ENCODE data around the gene FTSJ1.
A peak's percentile ranks its signal among the peaks of the same experiment; 100 is the strongest.
"Not testable (repeated sequence)": the region's sequence is repeated elsewhere in the genome, so short reads cannot be mapped to it uniquely, and the experiment has no call there.

The FTSJ1 gene

DNA sequence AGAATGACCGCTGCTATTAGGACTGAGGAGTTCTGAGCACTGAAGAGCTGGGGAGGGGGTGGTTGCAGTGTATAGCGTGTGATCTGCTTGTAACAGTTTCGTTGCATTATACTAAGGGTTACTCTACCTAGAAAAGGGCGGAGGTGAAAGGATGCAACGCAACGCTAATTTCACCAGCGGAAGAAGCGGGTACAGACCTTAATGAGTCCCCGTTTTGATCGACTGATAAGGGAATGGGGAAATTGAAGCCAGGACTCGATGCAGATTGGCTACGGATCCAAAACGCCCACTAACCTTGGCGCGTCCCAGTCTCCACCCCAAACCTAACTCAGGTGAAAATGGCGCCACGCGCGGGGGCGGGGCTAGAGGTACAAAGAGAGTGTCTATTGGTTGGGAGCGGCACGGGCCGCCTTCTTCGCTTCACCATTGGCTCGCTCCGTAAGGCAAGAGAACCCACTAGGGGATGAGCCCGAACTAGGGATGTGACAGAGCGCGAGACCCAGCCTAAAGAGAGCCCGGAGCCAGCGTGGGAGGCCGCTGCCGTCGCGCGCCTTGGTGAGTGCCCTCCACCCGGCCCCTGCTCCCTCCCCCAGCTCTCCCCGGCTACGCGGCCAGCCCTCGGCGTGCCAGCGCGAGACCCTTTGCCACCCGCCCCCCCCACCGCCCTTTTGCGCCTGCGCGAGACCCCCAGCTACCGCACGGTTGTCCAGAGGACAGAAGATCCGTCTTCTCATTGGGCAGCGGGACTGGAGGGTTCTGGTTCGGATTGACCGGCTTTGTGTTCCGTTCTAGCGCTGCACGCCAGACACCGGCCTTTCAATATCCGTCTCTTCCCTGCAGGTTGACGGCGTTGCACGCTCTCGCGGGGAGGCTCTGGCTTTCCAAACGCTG, 45.6 kb downstream of the FTSJ1 start, which contains the start of gene EBP:
EBP (plus strand) TSS at position 456 of the 891 bp plus-strand sequence. CDS start 1,964 bp downstream, outside the sequence.
- Histone ChIP-seq H3K36me3 (ENCODE audit: insufficient read depth, insufficient read length, low read length) (peaks cover 26% of the 10 kb centered on the region), H3K27me3 (ENCODE audit: insufficient read depth, insufficient read length) (no peaks in the 10 kb centered on the region)
- TF ChIP-seq YY1 (IDR thresholded peaks at IDR 0.05; ENCODE audit: insufficient read depth, insufficient read length) (peak; percentile 18), ZNF274 (IDR thresholded peaks at IDR 0.05; ENCODE audit: low read depth, low read length) (no peak)

DNA sequence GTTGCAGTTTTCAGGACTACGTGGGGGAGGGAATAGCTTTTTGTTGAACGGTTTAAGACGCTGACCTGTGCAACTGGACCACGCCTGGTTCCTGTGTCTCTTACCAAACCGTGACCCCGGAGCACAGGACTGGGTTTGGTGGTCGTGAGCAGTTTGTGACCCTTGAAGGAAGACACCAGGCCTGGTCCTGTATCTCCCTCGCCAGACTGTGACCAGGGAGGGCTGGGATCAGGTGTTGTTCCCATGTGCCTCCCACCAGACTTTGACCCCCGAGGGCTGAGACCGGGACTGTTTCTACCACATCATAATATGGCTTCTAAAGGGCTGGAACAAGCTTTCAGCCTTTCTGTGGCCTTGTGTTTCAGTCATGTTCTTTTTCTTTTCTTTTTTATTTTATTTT, 46.3 kb downstream of the FTSJ1 start:
- no peaks in the 10 kb centered on the region for H3K27me3 ChIP-seq (ENCODE audit: insufficient read depth, insufficient read length)
- no peak for TF ChIP-seq YY1 (IDR thresholded peaks at IDR 0.05; ENCODE audit: insufficient read depth, insufficient read length)
- TF ChIP-seq SUZ12 (IDR thresholded peaks at IDR 0.05; ENCODE audit: extremely low read depth, insufficient read depth, insufficient read length), result no peak
- TF ChIP-seq ZNF274 (IDR thresholded peaks at IDR 0.05; ENCODE audit: low read depth, low read length), result no peak
- DNase-seq (ENCODE audit: low read depth, low spot score), result no peak
- H3K4me1 ChIP-seq (ENCODE audit: insufficient read depth, insufficient read length), result peaks cover 3% of the 10 kb centered on the region
- peak overlapping the region; percentile 95 for H3K9ac ChIP-seq (ENCODE audit: insufficient read length, low read depth)
- peak overlapping the region; percentile 89 for H3K4me3 ChIP-seq (ENCODE audit: insufficient read length, low read depth)
- no peaks in the 10 kb centered on the region for H3K9me3 ChIP-seq (ENCODE audit: insufficient read depth, low read length)
- peaks cover 28% of the 10 kb centered on the region for H3K36me3 ChIP-seq (ENCODE audit: insufficient read depth, insufficient read length, low read length)

More for the DNA sequence above, 45.6 kb downstream of the FTSJ1 start, which contains the start of gene EBP:
- DNase-seq (ENCODE audit: low read depth, low spot score), result peak; percentile 86
- H3K4me1 ChIP-seq (ENCODE audit: insufficient read depth, insufficient read length), result peaks cover 4% of the 10 kb centered on the region
- peak within 1 kb of the TSS; percentile 95 for H3K9ac ChIP-seq (ENCODE audit: insufficient read length, low read depth)
- no peaks in the 10 kb centered on the region for H3K9me3 ChIP-seq (ENCODE audit: insufficient read depth, low read length)
- peak within 1 kb of the TSS; percentile 89 for H3K4me3 ChIP-seq (ENCODE audit: insufficient read length, low read depth)

DNA sequence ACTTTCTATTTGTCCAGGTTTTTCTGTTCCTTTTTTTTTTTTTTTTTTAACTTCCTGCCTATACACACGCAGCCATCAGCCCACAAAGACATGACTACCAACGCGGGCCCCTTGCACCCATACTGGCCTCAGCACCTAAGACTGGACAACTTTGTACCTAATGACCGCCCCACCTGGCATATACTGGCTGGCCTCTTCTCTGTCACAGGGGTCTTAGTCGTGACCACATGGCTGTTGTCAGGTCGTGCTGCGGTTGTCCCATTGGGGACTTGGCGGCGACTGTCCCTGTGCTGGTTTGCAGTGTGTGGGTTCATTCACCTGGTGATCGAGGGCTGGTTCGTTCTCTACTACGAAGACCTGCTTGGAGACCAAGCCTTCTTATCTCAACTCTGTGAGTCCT, 47.7 kb downstream of the FTSJ1 start:
- DNase-seq (ENCODE audit: low read depth, low spot score), result no peak
- peaks cover 42% of the 10 kb centered on the region for H3K36me3 ChIP-seq (ENCODE audit: insufficient read depth, insufficient read length, low read length)
- H3K4me3 ChIP-seq (ENCODE audit: insufficient read length, low read depth), result no peak overlapping the region
- TF ChIP-seq YY1 (IDR thresholded peaks at IDR 0.05; ENCODE audit: insufficient read depth, insufficient read length), result no peak
- TF ChIP-seq ZNF274 (IDR thresholded peaks at IDR 0.05; ENCODE audit: low read depth, low read length), result no peak
- TF ChIP-seq SUZ12 (IDR thresholded peaks at IDR 0.05; ENCODE audit: extremely low read depth, insufficient read depth, insufficient read length), result no peak
- no peaks in the 10 kb centered on the region for H3K27me3 ChIP-seq (ENCODE audit: insufficient read depth, insufficient read length)
- H3K9ac ChIP-seq (ENCODE audit: insufficient read length, low read depth), result peak overlapping the region; percentile 56
- H3K9me3 ChIP-seq (ENCODE audit: insufficient read depth, low read length), result no peaks in the 10 kb centered on the region
- peaks cover 3% of the 10 kb centered on the region for H3K4me1 ChIP-seq (ENCODE audit: insufficient read depth, insufficient read length)

DNA sequence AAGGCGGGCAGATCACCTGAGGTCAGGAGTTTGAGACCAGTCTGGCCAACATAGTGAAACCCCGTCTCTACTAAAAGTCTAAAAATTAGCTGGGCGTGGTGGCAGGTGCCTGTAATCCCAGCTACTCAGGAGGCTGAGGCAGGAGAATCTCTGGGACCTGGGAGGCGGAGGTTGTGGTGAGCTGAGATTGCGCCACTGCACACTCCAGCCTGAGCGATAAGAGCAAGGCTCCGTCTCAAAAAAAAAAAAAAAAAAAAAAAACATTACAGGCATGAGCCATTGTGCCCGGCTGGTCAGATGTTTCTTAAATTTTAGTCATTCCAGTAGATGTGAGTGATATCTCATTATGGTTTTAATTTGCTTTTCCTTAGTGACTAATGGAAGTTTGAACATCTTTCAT, 49.9 kb downstream of the FTSJ1 start:
- H3K4me1 ChIP-seq (ENCODE audit: insufficient read depth, insufficient read length); H3K4me3 ChIP-seq (ENCODE audit: insufficient read length, low read depth); H3K9ac ChIP-seq (ENCODE audit: insufficient read length, low read depth); H3K9me3 ChIP-seq (ENCODE audit: insufficient read depth, low read length); DNase-seq (ENCODE audit: low read depth, low spot score); H3K27me3 ChIP-seq (ENCODE audit: insufficient read depth, insufficient read length): not testable (repeated sequence)
- H3K36me3 ChIP-seq (ENCODE audit: insufficient read depth, insufficient read length, low read length), result peaks cover 56% of the 10 kb centered on the region

DNA sequence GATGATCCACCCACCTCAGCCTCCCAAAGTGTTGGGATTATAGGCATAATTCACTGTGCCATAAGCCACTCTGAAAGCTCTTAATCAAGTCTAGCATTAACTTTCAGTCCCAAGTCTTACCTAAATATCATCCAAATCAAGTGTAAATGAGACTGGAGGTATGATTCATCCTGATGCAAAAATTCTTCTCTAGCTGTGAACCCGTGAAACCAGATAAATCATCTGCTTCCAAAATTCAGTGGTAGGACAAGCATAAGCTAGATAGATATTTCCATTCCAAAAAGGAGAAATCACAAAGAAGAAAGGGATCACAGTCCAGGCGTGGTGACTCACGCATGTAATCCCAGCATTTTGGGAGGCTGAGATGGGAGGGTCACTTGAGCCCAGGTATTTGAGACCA, 54.7 kb downstream of the FTSJ1 start:
- Histone ChIP-seq H3K9ac (ENCODE audit: insufficient read length, low read depth) (no peak overlapping the region), H3K4me1 (ENCODE audit: insufficient read depth, insufficient read length) (no peaks in the 10 kb centered on the region), H3K9me3 (ENCODE audit: insufficient read depth, low read length) (no peaks in the 10 kb centered on the region), H3K4me3 (ENCODE audit: insufficient read length, low read depth) (no peak overlapping the region), H3K27me3 (ENCODE audit: insufficient read depth, insufficient read length) (no peaks in the 10 kb centered on the region), H3K36me3 (ENCODE audit: insufficient read depth, insufficient read length, low read length) (peaks cover 39% of the 10 kb centered on the region)
- no peak for DNase-seq (ENCODE audit: low read depth, low spot score)
- TF ChIP-seq ZNF274 (IDR thresholded peaks at IDR 0.05; ENCODE audit: low read depth, low read length) (no peak), SUZ12 (IDR thresholded peaks at IDR 0.05; ENCODE audit: extremely low read depth, insufficient read depth, insufficient read length) (no peak), YY1 (IDR thresholded peaks at IDR 0.05; ENCODE audit: insufficient read depth, insufficient read length) (no peak)

DNA sequence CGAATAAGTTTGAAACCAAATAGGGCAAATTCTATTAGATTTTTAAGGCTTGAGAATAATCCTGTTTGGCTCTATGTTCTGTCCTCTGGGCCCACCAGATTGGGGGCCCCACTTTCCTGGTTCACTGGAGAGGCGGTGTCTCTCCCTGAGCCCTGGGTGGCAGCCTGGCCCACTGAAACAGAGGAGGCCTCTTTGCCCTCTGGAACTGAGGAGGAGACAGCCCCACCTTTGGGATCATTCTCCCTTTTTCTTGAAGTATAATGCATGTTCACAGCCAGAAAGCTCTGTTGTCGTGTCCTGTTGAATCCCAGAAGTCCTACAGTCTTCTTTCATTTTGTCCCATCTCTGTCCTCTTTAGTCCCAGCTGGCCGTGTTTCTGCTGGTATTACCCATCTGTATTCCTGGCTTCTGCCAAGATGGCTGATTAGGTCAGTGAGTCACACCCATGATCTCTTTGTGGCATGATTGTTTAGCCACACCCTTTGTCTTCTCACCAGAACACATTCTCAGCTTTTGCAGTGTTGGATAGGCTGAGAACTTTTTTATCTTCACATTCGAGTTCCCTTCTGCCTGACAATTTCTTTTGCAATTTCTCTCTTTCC, 55.5 kb downstream of the FTSJ1 start:
- H3K4me1 ChIP-seq (ENCODE audit: insufficient read depth, insufficient read length), result no peaks in the 10 kb centered on the region
- no peak overlapping the region for H3K9ac ChIP-seq (ENCODE audit: insufficient read length, low read depth)
- no peak for TF ChIP-seq YY1 (IDR thresholded peaks at IDR 0.05; ENCODE audit: insufficient read depth, insufficient read length)
- TF ChIP-seq SUZ12 (IDR thresholded peaks at IDR 0.05; ENCODE audit: extremely low read depth, insufficient read depth, insufficient read length), result no peak
- no peak for TF ChIP-seq ZNF274 (IDR thresholded peaks at IDR 0.05; ENCODE audit: low read depth, low read length)
- no peak overlapping the region for H3K4me3 ChIP-seq (ENCODE audit: insufficient read length, low read depth)
- H3K9me3 ChIP-seq (ENCODE audit: insufficient read depth, low read length), result no peaks in the 10 kb centered on the region
- H3K27me3 ChIP-seq (ENCODE audit: insufficient read depth, insufficient read length), result no peaks in the 10 kb centered on the region
- H3K36me3 ChIP-seq (ENCODE audit: insufficient read depth, insufficient read length, low read length), result peaks cover 36% of the 10 kb centered on the region
- DNase-seq (ENCODE audit: low read depth, low spot score), result no peak

DNA sequence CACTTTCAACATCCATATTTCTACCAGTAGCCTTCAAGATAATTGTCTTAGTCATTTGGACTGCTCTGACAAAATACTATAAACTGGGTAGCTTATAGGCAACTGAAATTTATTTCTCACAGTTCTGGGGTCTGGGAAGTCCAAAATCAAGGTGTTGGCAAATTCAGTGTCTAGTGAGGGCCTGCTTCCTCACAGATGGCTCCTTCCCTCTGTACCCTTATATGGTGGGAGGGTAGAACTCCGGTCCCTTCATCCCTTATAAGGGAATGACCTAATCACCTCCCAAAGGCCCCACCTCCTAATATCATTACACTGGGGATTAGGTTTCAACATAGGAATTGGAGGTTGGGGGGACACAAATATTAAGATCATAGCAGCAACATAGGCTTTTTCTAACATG, 56.2 kb downstream of the FTSJ1 start:
- TF ChIP-seq YY1 (IDR thresholded peaks at IDR 0.05; ENCODE audit: insufficient read depth, insufficient read length) (no peak), SUZ12 (IDR thresholded peaks at IDR 0.05; ENCODE audit: extremely low read depth, insufficient read depth, insufficient read length) (no peak), ZNF274 (IDR thresholded peaks at IDR 0.05; ENCODE audit: low read depth, low read length) (no peak)
- Histone ChIP-seq H3K9me3 (ENCODE audit: insufficient read depth, low read length) (no peaks in the 10 kb centered on the region), H3K4me3 (ENCODE audit: insufficient read length, low read depth) (no peak overlapping the region), H3K27me3 (ENCODE audit: insufficient read depth, insufficient read length) (no peaks in the 10 kb centered on the region), H3K4me1 (ENCODE audit: insufficient read depth, insufficient read length) (no peaks in the 10 kb centered on the region), H3K9ac (ENCODE audit: insufficient read length, low read depth) (no peak overlapping the region), H3K36me3 (ENCODE audit: insufficient read depth, insufficient read length, low read length) (peaks cover 29% of the 10 kb centered on the region)
- DNase-seq (ENCODE audit: low read depth, low spot score), result no peak

All from NT2/D1 (cell line).